Gastroesophageal sphincter (tissue), 4 donors: ENCODE results near the gene C1QTNF2. TPM values are rescaled to one million over a fixed set of nuclear protein-coding genes. Genes with fewer than 3 reads are reported as not detected.
A peak's percentile ranks its signal among the peaks of the same experiment; 100 is the strongest.

ENCODE experiments used
- ATAC-seq: fragments of 150-250 bp; one replicate; pipeline ENCODE4 v1.9.1; 2016; ENCODE audit warnings: mild to moderate bottlenecking, moderate library complexity
- H3K27ac ChIP-seq, 4 donors: fragments of 200-600 bp; sonication (generic) in 3 of 4; 1 replicate in 3 of 4; 2 replicates in 1 of 4; pipeline ENCODE4 v1.5.1; 2016 to 2019
- H3K27me3 ChIP-seq: fragments of 200-600 bp; sonication (generic); one replicate; pipeline ENCODE4 v1.5.1; 2019
- H3K36me3 ChIP-seq, 2 donors: fragments of 200-600 bp; sonication (generic); one replicate each; pipeline ENCODE4 v1.5.1; 2019; ENCODE audit warnings: control low read depth in 1 of 2
- H3K4me1 ChIP-seq, 3 donors: fragments of 200-600 bp; sonication (generic); 1 replicate in 2 of 3; 2 replicates in 1 of 3; pipeline ENCODE4 v1.5.1; 2016 to 2019; ENCODE audit warnings: control low read depth in 2 of 3
- H3K4me3 ChIP-seq, 2 donors: fragments of 200-600 bp; sonication (generic); one replicate each; pipeline ENCODE4 v1.5.1; 2019; ENCODE audit warnings: mild to moderate bottlenecking in 1 of 2, moderate library complexity in 1 of 2
- H3K9me3 ChIP-seq, 3 donors: fragments of 200-600 bp; sonication (generic); one replicate each; pipeline ENCODE4 v1.5.1; 2017 to 2019; ENCODE audit warnings: control low read depth in 2 of 3
- CTCF ChIP-seq, 4 experiments: fragments of 200-600 bp in 2 of 4; fragments of 450-650 bp in 2 of 4; sonication (generic) in 1 of 4; IDR thresholded peaks; one replicate each; pipeline ENCODE4 v1.5.1; 2017 to 2019; ENCODE audit warnings: antibody characterized with exemption in 4 of 4, mild to moderate bottlenecking in 2 of 4, moderate library complexity in 2 of 4
- EP300 ChIP-seq: sonication (generic); formaldehyde crosslinking; IDR thresholded peaks from one replicate; pipeline ENCODE4 v1.6.1; 2017; ENCODE audit warnings: antibody characterized with exemption, mild to moderate bottlenecking
- POLR2A ChIP-seq, 2 donors: fragments of 450-650 bp; IDR thresholded peaks; one replicate each; pipeline ENCODE4 v1.6.1; 2017; ENCODE audit warnings: antibody characterized with exemption in 2 of 2, mild to moderate bottlenecking in 2 of 2, moderate library complexity in 1 of 2
- POLR2AphosphoS5 ChIP-seq: sonication (generic); formaldehyde crosslinking; IDR thresholded peaks from one replicate; pipeline ENCODE4 v1.6.1; 2017; ENCODE audit warnings: antibody characterized with exemption
- WGBS, 2 donors: methylation state at CpG; one replicate each; pipeline ENCODE4 v1.1.5; 2018; ENCODE audit warnings: low coverage in 1 of 2; 5-methylcytosine and 5-hydroxymethylcytosine counted together
- total RNA-seq, 4 donors: library from RNA; depleted of rRNA; stranded (reverse); fragments of >200 nt; gene quantifications; one replicate each; pipeline ENCODE4 v1.1.0, GENCODE V29; 2016

The C1QTNF2 gene
- total RNA-seq, 4 donors from 2014 or later: 1.5 to 6.9 (median 3.2) TPM

GRCh38 chr5:160375166-160375565, 4.7 kb upstream of the C1QTNF2 start:
- TF ChIP-seq CTCF (IDR thresholded peaks at IDR 0.05) (no peak), EP300 (no peak), POLR2AphosphoS5 (no peak), POLR2A (IDR thresholded peaks at IDR 0.05) (no peak)
- Histone ChIP-seq H3K4me1 (peaks cover 0 to 16% (median 0%) of the 10 kb centered on the region in 3 donors), H3K9me3 (no peaks in the 10 kb centered on the region), H3K27me3 (no peaks in the 10 kb centered on the region), H3K36me3 (no peaks in the 10 kb centered on the region), H3K4me3 (no peak overlapping the region), H3K27ac (no peak overlapping the region)
- ATAC-seq: no peak

GRCh38 chr5:160371294-160371693, 868 bp upstream of the C1QTNF2 start:
- ATAC-seq: no peak
- Histone ChIP-seq H3K4me1 (peaks cover 0 to 24% (median 7%) of the 10 kb centered on the region in 3 donors), H3K9me3 (no peaks in the 10 kb centered on the region), H3K27ac (peak overlapping the region in 2 of 4 donors; percentile 83 to 87), H3K4me3 (no peak overlapping the region), H3K36me3 (no peaks in the 10 kb centered on the region), H3K27me3 (no peaks in the 10 kb centered on the region)
- TF ChIP-seq POLR2A (IDR thresholded peaks at IDR 0.05): no peak
- TF ChIP-seq CTCF (IDR thresholded peaks at IDR 0.05): no peak
- no peak for TF ChIP-seq POLR2AphosphoS5
- TF ChIP-seq EP300: no peak

GRCh38 chr5:160370713-160371034, 248 bp upstream of the C1QTNF2 start:
- Histone ChIP-seq H3K4me1 (peaks cover 0 to 24% (median 7%) of the 10 kb centered on the region in 3 donors), H3K4me3 (peak overlapping the region; percentile 74 to 84), H3K27me3 (no peaks in the 10 kb centered on the region), H3K9me3 (no peaks in the 10 kb centered on the region), H3K36me3 (no peaks in the 10 kb centered on the region), H3K27ac (peak overlapping the region in 3 of 4 donors; percentile 83 to 87 (median 86))
- ATAC-seq: peak; percentile 1
- WGBS, 2 donors: 14 to 20% methylated on average over 12 of the region's 12 CpGs
- TF ChIP-seq EP300 (no peak), POLR2AphosphoS5 (no peak), CTCF (IDR thresholded peaks at IDR 0.05) (no peak), POLR2A (IDR thresholded peaks at IDR 0.05) (no peak)

GRCh38 chr5:160367885-160368284, 2.5 kb downstream of the C1QTNF2 start:
- Histone ChIP-seq H3K4me1 (peaks cover 0 to 36% (median 11%) of the 10 kb centered on the region in 3 donors), H3K4me3 (no peak overlapping the region), H3K27me3 (no peaks in the 10 kb centered on the region), H3K27ac (no peak overlapping the region), H3K36me3 (no peaks in the 10 kb centered on the region), H3K9me3 (no peaks in the 10 kb centered on the region)
- 93% methylated on average over 3 of the region's 3 CpGs; no CpG with 5 or more reads in 1 of the 2 donors for WGBS, 2 donors
- TF ChIP-seq EP300 (no peak), POLR2AphosphoS5 (no peak), CTCF (IDR thresholded peaks at IDR 0.05) (no peak), POLR2A (IDR thresholded peaks at IDR 0.05) (no peak)
- ATAC-seq: no peak

GRCh38 chr5:160367261-160367660, 3.2 kb downstream of the C1QTNF2 start:
- Histone ChIP-seq H3K4me1 (peaks cover 0 to 43% (median 11%) of the 10 kb centered on the region in 3 donors), H3K27ac (no peak overlapping the region), H3K27me3 (no peaks in the 10 kb centered on the region), H3K4me3 (no peak overlapping the region), H3K36me3 (no peaks in the 10 kb centered on the region), H3K9me3 (no peaks in the 10 kb centered on the region)
- ATAC-seq: no peak
- whole genome bisulfite sequencing, 2 donors: 70% methylated on average over 2 of the region's 2 CpGs; no CpG with 5 or more reads in 1 of the 2 donors
- TF ChIP-seq POLR2A (IDR thresholded peaks at IDR 0.05): no peak
- TF ChIP-seq EP300: no peak
- no peak for TF ChIP-seq POLR2AphosphoS5
- no peak for TF ChIP-seq CTCF (IDR thresholded peaks at IDR 0.05)
